AG04450 (cell line): ENCODE measurements around the gene ABTB2. TPM values are rescaled to one million over a fixed set of nuclear protein-coding genes. Genes with fewer than 3 reads are reported as not detected.

Experiments used
- CTCF ChIA-PET: fragments of 300-600, 350-600 bp; formaldehyde crosslinking; extraction: SDS; loops from one replicate; lab custom pipeline; 2022; ENCODE audit warnings: antibody characterized with exemption, inconsistent platforms; lab: Charles Lee
- POLR2A ChIA-PET: fragments of 350-600 bp; formaldehyde crosslinking; extraction: SDS; loops from one replicate; lab custom pipeline; 2021; ENCODE audit warnings: antibody characterized with exemption, inconsistent platforms; lab: Yijun Ruan, JAX
- DNase-seq: peaks from one replicate; pipeline ENCODE4 v3.0.0-alpha.2; 2011; ENCODE audit warnings: low read depth, low spot score
- H3K27ac ChIP-seq: one replicate; pipeline ENCODE4 v1.5.1; 2012; ENCODE audit warnings: low read depth, low read length, control low read depth
- H3K27me3 ChIP-seq: one replicate; pipeline ENCODE4 v1.6.0; 2012; ENCODE audit warnings: low read length; ENCODE audit not compliant: control insufficient read depth, insufficient read depth
- H3K4me3 ChIP-seq: 2 replicates; pipeline ENCODE4 v1.5.1; 2011; ENCODE audit warnings: mild to moderate bottlenecking, low read depth, low read length, control low read depth
- H3K9me3 ChIP-seq: 2 replicates; pipeline ENCODE4 v1.5.1; 2012; ENCODE audit warnings: low read length; ENCODE audit not compliant: control insufficient read depth, insufficient read depth
- CTCF ChIP-seq: IDR thresholded peaks from 2 replicates; pipeline ENCODE4 v1.5.1; 2011; ENCODE audit warnings: low read depth, low read length, control low read depth, inconsistent platforms
- polyA plus RNA-seq: library from polyadenylated mRNA; depleted of rRNA; stranded (reverse); fragments of >200 nt; gene quantifications from 2 replicates; pipeline ENCODE4 v1.2.3, GENCODE V29; 2011

The ABTB2 gene
- polyA plus RNA-seq, 1 experiment = 0.43 TPM

- Histone ChIP-seq H3K4me3 (no peak overlapping the region), H3K27me3 (peaks cover 5% of the 10 kb centered on the region), H3K27ac (no peak overlapping the region), H3K9me3 (no peaks in the 10 kb centered on the region)
- DNase-seq = no peak
- ChIA-PET POLR2A (no interaction called here), CTCF (interaction anchor here (0.6 to 4.5 kb wide), 2 partner anchors 14 to 180 kb away, joined by 3 to 18 read pairs; no protein-coding TSS in a partner anchor)
- no peak for TF ChIP-seq CTCF
These were observed 169.6 kb downstream of the ABTB2 start for GRCh38 chr11:34188181-34188580.

GRCh38 chr11:34185926-34186841 lies 171.6 kb downstream of the ABTB2 start:
- POLR2A ChIA-PET = no interaction called here
- peaks cover 7% of the 10 kb centered on the region for H3K27me3 ChIP-seq
- H3K4me3 ChIP-seq = no peak overlapping the region
- CTCF ChIA-PET = interaction anchor here (4.5 kb wide), 1 partner anchor 12 kb away, joined by 18 read pairs; no protein-coding TSS in a partner anchor
- no peak overlapping the region for H3K27ac ChIP-seq
- no peak for DNase-seq
- H3K9me3 ChIP-seq = no peaks in the 10 kb centered on the region
- TF ChIP-seq CTCF = no peak

- no peak overlapping the region for H3K4me3 ChIP-seq
- H3K9me3 ChIP-seq = no peaks in the 10 kb centered on the region
- H3K27ac ChIP-seq = no peak overlapping the region
- ChIA-PET POLR2A (no interaction called here), CTCF (no interaction called here)
- H3K27me3 ChIP-seq = peaks cover 7% of the 10 kb centered on the region
- no peak for DNase-seq
- no peak for TF ChIP-seq CTCF
These were observed 173.2 kb downstream of the ABTB2 start for GRCh38 chr11:34184505-34185015.

- Histone ChIP-seq H3K27me3 (peaks cover 7% of the 10 kb centered on the region), H3K27ac (no peak overlapping the region), H3K9me3 (no peaks in the 10 kb centered on the region), H3K4me3 (no peak overlapping the region)
- no peak for DNase-seq
- ChIA-PET POLR2A (no interaction called here), CTCF (no interaction called here)
- TF ChIP-seq CTCF = no peak
These were observed 173.9 kb downstream of the ABTB2 start for GRCh38 chr11:34183848-34184391.
